ENCODE measurements around the gene AKAP8L. TPM values are rescaled to one million over a fixed set of nuclear protein-coding genes. Genes with fewer than 3 reads are reported as not detected.

The AKAP8L gene
- total RNA-seq, 1 experiment from 2014 or later: 94.0 TPM

DNA sequence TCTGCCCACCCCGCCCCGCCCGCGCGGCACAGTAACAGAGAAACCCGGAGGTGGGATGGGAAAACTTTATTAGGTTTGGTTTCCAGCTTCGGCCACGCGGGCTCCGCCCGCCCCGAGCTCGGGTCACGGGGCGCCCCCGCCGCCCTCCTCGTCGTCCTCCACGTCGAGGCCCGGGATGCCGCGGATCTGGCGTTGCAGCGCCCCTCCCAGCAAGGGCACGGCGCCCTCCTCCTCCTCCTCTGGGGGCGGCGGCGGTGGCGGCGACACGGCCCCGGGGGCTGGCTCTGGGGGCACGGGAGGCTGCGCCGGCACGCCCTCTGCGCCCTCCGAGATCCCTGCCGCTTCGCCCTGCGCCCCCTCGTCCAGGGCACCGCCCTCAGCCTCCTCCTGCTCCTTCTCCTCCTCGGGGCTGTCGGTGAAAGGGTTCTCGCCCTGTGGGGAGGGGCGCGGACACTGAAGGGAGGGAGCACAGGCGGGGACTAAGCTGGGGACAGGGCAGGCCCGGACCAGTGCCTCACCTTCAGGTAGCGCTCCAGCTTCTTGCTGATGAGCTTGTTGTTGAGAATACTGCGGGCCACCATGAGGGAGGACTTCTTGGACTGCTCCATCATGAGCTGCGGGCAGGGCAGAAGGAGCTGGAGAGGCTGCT lies 38.7 kb downstream of the AKAP8L start:
- intact Hi-C loops (cut with micrococcal nuclease; ENCODE audit: unreplicated experiment): loop anchor here (2.0 kb wide), 1 partner anchor 39 kb away; the partner anchor contains the start of gene AKAP8L
- no peaks in the 10 kb centered on the region for H3K9me3 Mint-ChIP-seq (ENCODE audit: low read depth, unreplicated experiment)

GRCh38 chr19:15379083-15379998 lies 39.4 kb downstream of the AKAP8L start, which contains the start of gene AKAP8:
AKAP8 (minus strand) TSS chr19:15379787; CDS start chr19:15379731, 56 bp downstream.
- no peaks in the 10 kb centered on the region for H3K27me3 Mint-ChIP-seq (ENCODE audit: unreplicated experiment)
- peaks cover 44% of the 10 kb centered on the region for H3K36me3 Mint-ChIP-seq (ENCODE audit: insufficient read depth, unreplicated experiment)
- DNase-seq: peak; percentile 93
- peak within 1 kb of the TSS; percentile 98 for H3K27ac Mint-ChIP-seq (ENCODE audit: unreplicated experiment)
- H3K4me3 Mint-ChIP-seq (ENCODE audit: low read depth, unreplicated experiment): peak within 1 kb of the TSS; percentile 77
- CTCF ChIA-PET: interaction anchor here (0.6 to 0.9 kb wide), 3 partner anchors 40 to 429 kb away, joined by 3 to 4 read pairs (median 4); partner anchors contain the start of gene AKAP8L
- intact Hi-C loops (cut with micrococcal nuclease; ENCODE audit: unreplicated experiment): loop anchor here (2.0 kb wide), 1 partner anchor 39 kb away; the partner anchor contains the start of gene AKAP8L
- H3K9me3 Mint-ChIP-seq (ENCODE audit: low read depth, unreplicated experiment): no peaks in the 10 kb centered on the region
- TF ChIP-seq, protein P1, sequence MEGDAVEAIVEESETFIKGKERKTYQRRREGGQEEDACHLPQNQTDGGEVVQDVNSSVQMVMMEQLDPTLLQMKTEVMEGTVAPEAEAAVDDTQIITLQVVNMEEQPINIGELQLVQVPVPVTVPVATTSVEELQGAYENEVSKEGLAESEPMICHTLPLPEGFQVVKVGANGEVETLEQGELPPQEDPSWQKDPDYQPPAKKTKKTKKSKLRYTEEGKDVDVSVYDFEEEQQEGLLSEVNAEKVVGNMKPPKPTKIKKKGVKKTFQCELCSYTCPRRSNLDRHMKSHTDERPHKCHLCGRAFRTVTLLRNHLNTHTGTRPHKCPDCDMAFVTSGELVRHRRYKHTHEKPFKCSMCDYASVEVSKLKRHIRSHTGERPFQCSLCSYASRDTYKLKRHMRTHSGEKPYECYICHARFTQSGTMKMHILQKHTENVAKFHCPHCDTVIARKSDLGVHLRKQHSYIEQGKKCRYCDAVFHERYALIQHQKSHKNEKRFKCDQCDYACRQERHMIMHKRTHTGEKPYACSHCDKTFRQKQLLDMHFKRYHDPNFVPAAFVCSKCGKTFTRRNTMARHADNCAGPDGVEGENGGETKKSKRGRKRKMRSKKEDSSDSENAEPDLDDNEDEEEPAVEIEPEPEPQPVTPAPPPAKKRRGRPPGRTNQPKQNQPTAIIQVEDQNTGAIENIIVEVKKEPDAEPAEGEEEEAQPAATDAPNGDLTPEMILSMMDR (IDR thresholded peaks at IDR 0.05; ENCODE audit: unreplicated experiment): no peak
- no peaks in the 10 kb centered on the region for H3K4me1 Mint-ChIP-seq (ENCODE audit: low read depth, unreplicated experiment)
- BruUV-seq (replicated peaks): no TSS peak

More for the DNA sequence above, 38.7 kb downstream of the AKAP8L start:
- H3K27ac Mint-ChIP-seq (ENCODE audit: unreplicated experiment): peak overlapping the region; percentile 98
- TF ChIP-seq, protein P1 (IDR thresholded peaks at IDR 0.05; ENCODE audit: unreplicated experiment): no peak
- peaks cover 44% of the 10 kb centered on the region for H3K36me3 Mint-ChIP-seq (ENCODE audit: insufficient read depth, unreplicated experiment)
- no peaks in the 10 kb centered on the region for H3K27me3 Mint-ChIP-seq (ENCODE audit: unreplicated experiment)
- no peaks in the 10 kb centered on the region for H3K4me1 Mint-ChIP-seq (ENCODE audit: low read depth, unreplicated experiment)
- CTCF ChIA-PET: interaction anchor here (0.9 kb wide), 2 partner anchors 39 to 100 kb away, joined by 3 to 4 read pairs; partner anchors contain the start of gene AKAP8L
- peak overlapping the region; percentile 77 for H3K4me3 Mint-ChIP-seq (ENCODE audit: low read depth, unreplicated experiment)
- peak; percentile 54 for DNase-seq
- BruUV-seq (replicated peaks): no TSS peak

DNA sequence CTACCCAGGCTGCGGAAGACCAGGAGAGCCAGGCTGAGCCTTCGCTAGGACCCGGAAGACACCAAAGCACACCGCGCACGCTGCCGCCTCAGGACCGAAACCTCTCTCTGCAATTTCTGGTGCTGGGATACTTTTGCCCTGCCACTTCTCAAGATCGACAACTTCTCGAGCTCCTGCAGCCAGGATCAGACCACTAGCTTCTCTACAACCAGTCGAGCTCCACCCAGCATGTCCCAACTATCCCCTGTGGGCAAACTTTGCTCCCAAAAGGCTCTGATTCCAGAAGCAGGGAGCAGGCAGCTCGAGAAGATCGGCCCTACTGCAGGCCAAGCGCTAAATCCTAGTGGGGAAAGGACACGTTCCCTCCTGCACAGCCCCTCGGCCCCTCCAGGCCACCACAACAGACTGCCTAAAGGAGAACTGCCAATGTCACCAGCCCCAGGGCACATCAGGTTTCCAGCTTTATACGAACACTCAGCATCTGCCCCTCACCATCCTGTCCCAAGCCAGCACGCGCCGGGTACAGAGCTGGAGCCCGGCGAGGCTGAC lies 40.2 kb downstream of the AKAP8L start:
- H3K4me3 Mint-ChIP-seq (ENCODE audit: low read depth, unreplicated experiment): peak overlapping the region; percentile 77
- H3K27ac Mint-ChIP-seq (ENCODE audit: unreplicated experiment): peak overlapping the region; percentile 98
- no peaks in the 10 kb centered on the region for H3K9me3 Mint-ChIP-seq (ENCODE audit: low read depth, unreplicated experiment)
- no peaks in the 10 kb centered on the region for H3K4me1 Mint-ChIP-seq (ENCODE audit: low read depth, unreplicated experiment)
- peaks cover 48% of the 10 kb centered on the region for H3K36me3 Mint-ChIP-seq (ENCODE audit: insufficient read depth, unreplicated experiment)
- TF ChIP-seq, protein P1 (IDR thresholded peaks at IDR 0.05; ENCODE audit: unreplicated experiment): no peak
- CTCF ChIA-PET: interaction anchor here (0.9 kb wide), 1 partner anchor 55 kb away, joined by 3 read pairs; no protein-coding TSS in a partner anchor
- TSS peak; percentile 69 for BruUV-seq (replicated peaks)
- intact Hi-C loops (cut with micrococcal nuclease; ENCODE audit: unreplicated experiment): loop anchor here (2.0 kb wide), 1 partner anchor 40 kb away; the partner anchor contains the start of gene AKAP8L
- H3K27me3 Mint-ChIP-seq (ENCODE audit: unreplicated experiment): no peaks in the 10 kb centered on the region
- peak; percentile 20 for DNase-seq

DNA sequence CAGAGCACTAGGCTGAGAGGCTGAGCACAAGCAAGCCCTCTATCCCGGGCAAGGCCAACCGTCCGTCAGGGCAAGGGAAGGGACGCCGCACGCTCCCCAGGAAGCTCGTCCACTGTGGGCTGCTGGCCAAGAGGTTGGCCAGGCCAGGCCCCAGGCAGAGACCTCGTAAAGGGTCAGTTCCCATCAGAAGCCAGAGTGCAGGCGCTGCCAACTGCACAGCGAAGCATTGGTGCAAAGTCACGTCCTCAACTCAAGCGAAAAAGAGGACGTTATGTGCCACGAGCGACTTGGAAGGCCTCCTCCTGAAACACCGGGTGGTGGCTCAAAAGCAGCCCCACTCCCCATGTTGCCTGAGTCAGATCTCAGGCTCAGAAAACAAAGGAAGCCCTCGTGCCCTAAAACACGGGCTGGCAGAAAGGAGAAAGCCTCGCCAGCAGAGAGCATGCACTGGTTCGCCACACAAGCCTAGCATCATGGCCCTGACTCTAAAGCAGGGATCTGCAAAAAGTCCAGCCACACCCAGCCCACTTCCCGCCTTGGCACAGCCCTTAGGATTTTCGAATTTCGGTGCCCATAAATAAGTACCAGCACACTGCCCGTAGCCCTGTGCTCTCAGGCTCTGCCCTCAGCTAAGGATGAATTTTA lies 43.9 kb downstream of the AKAP8L start:
- TF ChIP-seq, protein P1 (IDR thresholded peaks at IDR 0.05; ENCODE audit: unreplicated experiment): no peak
- Mint-ChIP-seq H3K36me3 (ENCODE audit: insufficient read depth, unreplicated experiment) (peaks cover 51% of the 10 kb centered on the region), H3K9me3 (ENCODE audit: low read depth, unreplicated experiment) (no peaks in the 10 kb centered on the region), H3K27me3 (ENCODE audit: unreplicated experiment) (no peaks in the 10 kb centered on the region), H3K27ac (ENCODE audit: unreplicated experiment) (no peak overlapping the region), H3K4me1 (ENCODE audit: low read depth, unreplicated experiment) (no peaks in the 10 kb centered on the region), H3K4me3 (ENCODE audit: low read depth, unreplicated experiment) (no peak overlapping the region)
- no TSS peak for BruUV-seq (replicated peaks)
- no peak for DNase-seq
- intact Hi-C loops (cut with micrococcal nuclease; ENCODE audit: unreplicated experiment): no loop called here
- CTCF ChIA-PET: no interaction called here
